GDM1 (cell line): ENCODE results near the gene TJAP1.
"Not testable (repeated sequence)": the region's sequence is repeated elsewhere in the genome, so short reads cannot be mapped to it uniquely, and the experiment has no call there.

Experiments
- DNase-seq: peaks from one replicate; lab custom pipeline; 2025; lab: John Stamatoyannopoulos, UW

The TJAP1 gene

DNA sequence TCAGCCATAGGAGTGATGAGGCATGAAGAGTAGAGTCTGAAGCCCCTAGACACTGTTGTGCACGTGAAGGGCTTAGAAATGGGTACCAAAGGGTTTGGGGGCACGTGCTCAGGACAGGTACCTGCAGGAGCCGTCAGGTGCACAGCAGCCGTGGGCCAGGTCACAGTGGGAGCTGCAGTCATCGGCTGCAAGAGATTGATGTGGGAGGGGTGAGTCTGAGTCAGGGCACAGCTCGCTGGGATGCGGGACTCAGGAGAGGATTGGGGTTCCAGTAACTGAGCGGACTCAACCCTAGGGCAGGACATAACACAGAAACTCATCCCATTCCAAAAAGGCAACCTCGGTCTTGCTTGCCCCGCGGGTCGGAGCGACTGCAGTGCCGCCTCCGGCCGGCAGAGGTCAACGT is 23.1 kb upstream of the TJAP1 start:
- no peak for DNase-seq

- DNase-seq: no peak
Observed at GRCh38 chr6:43454696-43455530, 22.5 kb upstream of the TJAP1 start.

DNA sequence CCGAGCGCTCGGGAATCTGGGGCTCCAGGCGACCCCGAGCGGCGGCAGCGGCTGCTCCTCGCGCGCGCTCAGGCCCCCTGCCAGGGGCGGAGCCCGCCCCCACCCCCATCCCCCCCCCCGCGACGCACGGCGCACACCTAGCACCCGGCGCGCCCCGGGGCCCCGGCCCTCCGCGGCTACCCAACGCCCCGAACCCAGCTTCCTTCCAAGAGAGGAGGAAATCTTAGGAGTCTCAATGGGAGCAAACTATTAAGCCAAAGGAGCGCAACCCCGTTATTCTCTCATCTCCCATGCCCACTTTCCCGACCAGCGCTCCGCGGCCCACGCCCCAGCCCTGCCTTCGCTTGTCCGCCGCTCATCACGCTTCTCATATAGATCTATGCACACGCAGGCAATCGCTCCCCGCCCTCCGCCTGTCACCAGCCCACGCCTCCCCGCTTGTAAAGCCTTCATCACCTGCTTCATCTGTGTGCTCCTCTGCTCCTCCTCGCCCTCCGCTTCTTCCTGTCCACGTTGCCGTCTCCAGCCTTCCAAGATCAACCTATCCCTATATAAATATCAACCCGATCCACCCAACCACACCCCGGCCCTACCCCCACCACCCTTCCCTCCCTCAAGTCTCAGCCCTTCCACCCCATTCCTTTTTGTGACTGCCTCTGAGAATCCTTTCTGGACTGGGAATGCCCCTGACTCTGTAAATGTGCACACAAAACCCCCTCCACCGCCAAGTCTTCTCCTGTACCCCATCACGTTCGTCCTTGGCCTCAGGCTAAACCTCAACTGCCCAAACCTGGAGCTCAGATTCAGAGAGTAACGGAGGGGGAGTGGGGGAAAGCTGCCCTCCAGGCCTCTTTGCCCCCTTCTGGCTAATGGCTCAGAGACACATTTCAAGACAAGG is 21.6 kb upstream of the TJAP1 start, which contains the start of gene DLK2:
Gene DLK2, minus strand, starts transcription at position 18 of the 898 bp plus-strand sequence. CDS start 723 bp downstream, outside the sequence.
- DNase-seq: no peak

DNA sequence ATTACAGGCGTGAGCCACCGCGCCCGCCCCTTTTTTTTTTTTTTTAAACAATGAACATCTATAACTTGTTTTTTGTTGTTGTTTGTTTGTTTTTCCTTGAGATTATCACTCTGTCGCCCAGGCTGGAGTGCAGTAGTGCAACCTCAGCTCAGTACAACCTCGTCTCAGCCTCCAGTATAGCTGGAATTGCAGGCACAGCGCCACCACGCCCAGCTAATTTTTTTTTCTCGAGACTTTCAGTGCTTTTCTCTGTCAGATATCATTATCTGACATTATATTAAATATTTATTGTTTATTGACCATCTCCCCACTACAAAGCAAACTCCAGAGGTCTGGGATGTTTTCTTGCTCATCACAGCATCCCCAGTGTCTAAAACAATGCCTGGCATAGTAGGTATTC is 19.7 kb upstream of the TJAP1 start:
- DNase-seq: no peak

GRCh38 chr6:43458154-43458553 is 19.2 kb upstream of the TJAP1 start:
- DNase-seq: not testable (repeated sequence)

GRCh38 chr6:43459535-43459934 is 17.8 kb upstream of the TJAP1 start:
- DNase-seq: no peak

DNA sequence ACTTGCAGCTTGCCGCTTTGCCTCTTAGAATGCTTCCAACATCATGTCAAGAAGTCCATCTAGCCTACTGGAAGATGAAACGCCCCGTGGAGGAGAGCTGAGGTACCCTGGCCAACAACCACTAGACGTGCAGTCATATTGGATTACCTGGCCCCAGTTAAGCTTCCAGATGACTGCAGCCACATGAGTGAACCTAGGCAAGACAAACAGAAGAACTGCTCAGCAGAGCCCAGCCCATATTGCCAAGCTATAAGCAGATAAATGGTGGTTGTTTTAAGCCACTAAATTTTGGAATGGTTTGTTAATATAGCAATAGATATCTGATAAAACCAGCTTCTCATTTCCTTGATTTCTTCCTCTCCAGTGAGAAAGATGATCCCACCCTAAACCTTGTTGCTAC is 17.3 kb upstream of the TJAP1 start:
- no peak for DNase-seq

GRCh38 chr6:43461936-43462335 is 15.4 kb upstream of the TJAP1 start:
- no peak for DNase-seq

DNA sequence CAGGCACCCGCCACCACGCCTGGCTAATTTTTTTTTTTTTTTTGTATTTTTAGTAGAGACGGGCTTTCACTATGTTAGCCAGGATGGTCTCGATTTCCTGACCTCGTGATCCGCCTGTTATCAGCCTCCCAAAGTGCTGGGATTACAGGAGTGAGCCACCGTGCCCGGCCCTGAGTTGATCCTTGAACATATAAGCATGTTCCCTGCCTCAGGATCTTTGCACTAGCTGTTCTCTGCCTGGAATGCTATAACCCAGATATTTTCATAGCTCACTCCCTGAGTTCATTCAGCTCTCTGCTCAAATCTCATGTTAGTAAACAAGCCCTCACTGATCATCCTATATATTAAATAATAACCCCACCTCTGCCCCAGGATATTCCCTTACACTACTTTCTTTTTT is 13.0 kb upstream of the TJAP1 start:
- no peak for DNase-seq

DNA sequence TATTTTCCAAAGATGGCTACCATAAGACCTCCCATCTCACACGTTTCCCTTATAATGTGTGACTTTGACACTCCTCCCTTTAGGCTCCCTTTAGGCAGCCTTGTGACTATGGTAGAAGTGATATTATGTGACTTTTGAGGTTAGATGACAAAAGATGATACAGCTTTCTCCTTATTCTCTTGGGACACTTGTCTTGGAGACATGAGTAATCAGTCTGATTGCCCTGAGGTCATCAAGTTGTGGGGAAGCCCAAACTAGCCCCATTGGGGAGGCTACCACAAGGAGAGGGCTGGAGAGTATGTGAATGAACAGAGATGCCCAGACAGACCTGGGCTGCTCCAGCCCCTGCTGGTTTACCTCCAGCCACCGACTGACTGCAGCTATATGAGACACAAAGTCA is 11.4 kb upstream of the TJAP1 start:
- DNase-seq: no peak

DNA sequence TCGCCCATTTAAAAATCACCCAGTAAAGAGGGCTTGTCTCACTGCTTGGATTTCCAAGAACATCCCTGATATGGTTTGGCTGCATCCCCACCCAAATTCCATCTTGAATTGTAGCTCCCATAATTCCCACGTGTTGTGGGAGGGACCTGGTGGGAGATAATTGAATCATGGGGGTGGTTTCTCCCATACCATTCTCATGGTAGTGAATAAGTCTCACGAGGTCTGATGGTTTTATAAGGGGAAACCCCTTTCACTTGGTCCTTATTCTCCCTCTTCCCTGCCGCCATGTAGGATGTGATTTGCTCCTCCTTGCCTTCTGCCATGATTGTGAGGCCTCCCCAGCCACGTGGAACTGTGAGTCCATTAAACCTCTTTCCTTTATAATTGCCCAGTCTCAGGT is 10.1 kb upstream of the TJAP1 start:
- not testable (repeated sequence) for DNase-seq

- DNase-seq: no peak
Observed at GRCh38 chr6:43467752-43468151, 9.6 kb upstream of the TJAP1 start.

GRCh38 chr6:43468240-43468639 is 9.1 kb upstream of the TJAP1 start:
- no peak for DNase-seq

- no peak for DNase-seq
Observed at GRCh38 chr6:43468748-43469681, 8.4 kb upstream of the TJAP1 start.

GRCh38 chr6:43469947-43470346 is 7.4 kb upstream of the TJAP1 start:
- no peak for DNase-seq

DNA sequence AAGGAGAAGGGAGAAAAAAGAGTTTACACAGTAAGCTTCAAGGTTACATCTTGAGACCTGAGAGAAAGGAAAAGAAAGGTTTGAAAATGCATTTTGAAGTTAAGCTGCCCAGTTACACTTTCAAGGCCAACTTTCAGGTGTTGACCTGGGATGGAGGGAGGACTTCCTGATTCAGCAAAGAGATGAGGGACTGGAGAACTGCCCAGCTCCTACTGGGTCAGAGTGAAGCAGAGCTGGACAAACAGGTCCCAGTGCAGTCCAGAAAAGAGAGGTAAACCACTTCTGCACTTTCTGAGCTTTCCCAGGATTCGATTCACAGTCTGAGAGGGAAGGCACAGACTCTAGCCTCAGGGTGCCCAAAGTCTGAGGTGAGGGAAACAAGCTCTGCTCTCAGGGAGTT is 6.0 kb upstream of the TJAP1 start:
- DNase-seq: no peak

- no peak for DNase-seq
Observed at GRCh38 chr6:43472515-43472914, 4.9 kb upstream of the TJAP1 start.

GRCh38 chr6:43475516-43475915 is 1.9 kb upstream of the TJAP1 start:
- no peak for DNase-seq

- DNase-seq: no peak
Observed at GRCh38 chr6:43476746-43477145, 624 bp upstream of the TJAP1 start.

GRCh38 chr6:43478008-43478372 is 620 bp downstream of the TJAP1 start:
- DNase-seq: no peak

DNA sequence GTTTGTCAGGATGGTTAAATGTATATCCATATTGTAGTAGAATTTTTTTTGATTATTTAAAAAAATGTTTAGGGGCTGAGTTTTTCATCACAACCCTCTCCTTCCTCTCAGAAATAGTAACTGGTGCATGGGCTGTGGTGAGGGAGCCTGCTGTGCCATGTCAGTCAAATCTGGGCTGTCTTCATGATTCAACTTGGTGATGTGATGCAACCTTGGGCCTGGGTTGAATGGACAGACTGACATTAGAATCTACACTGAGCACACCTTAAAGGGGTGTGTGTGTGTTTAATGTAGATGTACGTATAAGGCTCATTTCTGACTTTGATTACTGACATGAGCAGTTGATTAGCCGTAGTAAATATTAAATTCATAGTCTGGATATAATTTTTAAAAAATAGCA is 3.7 kb downstream of the TJAP1 start:
- no peak for DNase-seq
